ENCODE results near the gene CRYBB3.

DNA sequence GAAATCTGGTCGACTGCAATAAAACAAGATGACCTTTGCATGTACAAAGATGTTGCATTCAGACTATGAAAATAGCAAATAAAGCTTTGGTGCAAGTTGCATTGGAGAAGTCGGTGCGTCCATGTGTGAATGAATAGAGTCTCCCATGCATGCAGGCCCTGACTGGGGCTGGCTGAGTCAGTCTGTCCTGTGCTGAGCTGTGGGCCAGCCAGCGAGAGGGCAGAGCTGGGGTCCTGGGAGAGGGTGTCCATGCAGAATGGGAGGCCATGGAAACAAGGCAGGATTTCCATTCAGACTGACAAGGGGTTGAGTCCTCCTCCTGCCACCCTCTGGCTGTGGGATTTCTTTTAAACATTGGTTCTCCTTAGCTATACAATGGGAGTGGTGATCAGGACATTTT, 2.3 kb upstream of the CRYBB3 start:
- TF ChIP-seq POLR2AphosphoS5 (IDR thresholded peaks at IDR 0.05; ENCODE audit: low read depth, low read length) (no peak), TAF1 (IDR thresholded peaks at IDR 0.05; ENCODE audit: borderline replicate concordance, insufficient read depth, low read length) (no peak), REST (IDR thresholded peaks at IDR 0.05; ENCODE audit: insufficient read depth in 1 of 2, low read depth in 2 of 2, low read length in 2 of 2) (no peak), SIN3A (IDR thresholded peaks at IDR 0.05; ENCODE audit: borderline replicate concordance, insufficient read depth, low read length) (no peak)

Measured in PFSK-1 (cell line).